Measurements from ENCODE around the gene NUP205. TPM values are rescaled to one million over a fixed set of nuclear protein-coding genes. Genes with fewer than 3 reads are reported as not detected.
"Not testable (repeated sequence)": the region's sequence is repeated elsewhere in the genome, so short reads cannot be mapped to it uniquely, and the experiment has no call there.

NUP205 gene
- total RNA-seq, 1 experiment from 2014 or later: 171 TPM

- TF ChIP-seq JUN (CRISPR knock-in tag; IDR thresholded peaks at IDR 0.05) (no peak), SMAD3 (CRISPR knock-in tag; IDR thresholded peaks at IDR 0.05; ENCODE audit: borderline replicate concordance) (no peak), ZNF232 (CRISPR knock-in tag; IDR thresholded peaks at IDR 0.05) (no peak), TEAD4 (CRISPR knock-in tag; IDR thresholded peaks at IDR 0.05) (no peak), STAT6 (CRISPR knock-in tag; conservative IDR thresholded peaks at IDR 0.05; ENCODE audit: low read depth) (no peak), KAT7 (CRISPR knock-in tag; IDR thresholded peaks at IDR 0.05; ENCODE audit: borderline replicate concordance) (no peak), USF1 (CRISPR knock-in tag; IDR thresholded peaks at IDR 0.05) (no peak), PREB (CRISPR knock-in tag; IDR thresholded peaks at IDR 0.05; ENCODE audit: borderline replicate concordance) (no peak), ZNF121 (CRISPR knock-in tag; IDR thresholded peaks at IDR 0.05) (no peak), ETV6 (CRISPR knock-in tag; IDR thresholded peaks at IDR 0.05) (no peak), CBFB (CRISPR knock-in tag; IDR thresholded peaks at IDR 0.05; ENCODE audit: low read depth) (no peak), ZNF416 (CRISPR knock-in tag; IDR thresholded peaks at IDR 0.05) (no peak), EMX1 (CRISPR knock-in tag; IDR thresholded peaks at IDR 0.05) (no peak), E2F1 (CRISPR knock-in tag; IDR thresholded peaks at IDR 0.05) (no peak), FOXP4 (CRISPR knock-in tag; IDR thresholded peaks at IDR 0.05) (no peak), ATF2 (CRISPR knock-in tag; IDR thresholded peaks at IDR 0.05; ENCODE audit: borderline replicate concordance, low read depth) (no peak)
- Mint-ChIP-seq H3K27me3 (ENCODE audit: low read depth) (no peaks in the 10 kb centered on the region), H3K36me3 (peaks cover 23% of the 10 kb centered on the region), H3K4me1 (peaks cover 14% of the 10 kb centered on the region), H3K27ac (peak overlapping the region; percentile 34; the same call in 1 of the 2 replicates), H3K4me3 (no peak overlapping the region), H3K9me3 (peaks cover 14% of the 10 kb centered on the region)
- POLR2A ChIA-PET: no interaction called here
- CTCF ChIA-PET: interaction anchor here (1.0 kb wide), 1 partner anchor 21 kb away, joined by 3 read pairs; no protein-coding TSS in a partner anchor
- no peak for ATAC-seq
- DNase-seq (ENCODE audit: low spot score): no peak
Measured at GRCh38 chr7:135666156-135666555, 108.4 kb downstream of the NUP205 start.

GRCh38 chr7:135666846-135667245 lies 109.1 kb downstream of the NUP205 start:
- H3K9me3 Mint-ChIP-seq: peaks cover 14% of the 10 kb centered on the region
- peaks cover 9% of the 10 kb centered on the region for H3K4me1 Mint-ChIP-seq
- TF ChIP-seq MXD4 (CRISPR knock-in tag; IDR thresholded peaks at IDR 0.05; ENCODE audit: borderline replicate concordance) (no peak), ZNF219 (CRISPR knock-in tag; IDR thresholded peaks at IDR 0.05; ENCODE audit: borderline replicate concordance) (no peak), ZNF263 (CRISPR knock-in tag; IDR thresholded peaks at IDR 0.05; ENCODE audit: low read depth) (no peak), ZNF671 (CRISPR knock-in tag; IDR thresholded peaks at IDR 0.05) (no peak), E2F5 (CRISPR knock-in tag; IDR thresholded peaks at IDR 0.05) (no peak), E2F1 (CRISPR knock-in tag; IDR thresholded peaks at IDR 0.05) (no peak), SOX15 (CRISPR knock-in tag; IDR thresholded peaks at IDR 0.05) (no peak)
- DNase-seq (ENCODE audit: low spot score): no peak
- CTCF ChIA-PET: no interaction called here
- no peak overlapping the region for H3K27ac Mint-ChIP-seq
- peaks cover 23% of the 10 kb centered on the region for H3K36me3 Mint-ChIP-seq
- no peaks in the 10 kb centered on the region for H3K27me3 Mint-ChIP-seq (ENCODE audit: low read depth)
- POLR2A ChIA-PET: no interaction called here
- no peak for ATAC-seq
- H3K4me3 Mint-ChIP-seq: no peak overlapping the region

- ATAC-seq; H3K4me1 Mint-ChIP-seq; H3K27ac Mint-ChIP-seq; POLR2A ChIA-PET; H3K4me3 Mint-ChIP-seq; CTCF ChIA-PET; DNase-seq (ENCODE audit: low spot score); H3K27me3 Mint-ChIP-seq (ENCODE audit: low read depth): not testable (repeated sequence)
- Mint-ChIP-seq H3K9me3 (peaks cover 14% of the 10 kb centered on the region), H3K36me3 (peaks cover 23% of the 10 kb centered on the region)
Measured at GRCh38 chr7:135667626-135668025, 109.9 kb downstream of the NUP205 start.

Measured in WTC11 (cell line).